B cell (primary cell): ENCODE measurements around the gene DIS3L2. TPM values are rescaled to one million over a fixed set of nuclear protein-coding genes. Genes with fewer than 3 reads are reported as not detected.

Source experiments
- ATAC-seq: fragments of 200-7000 bp; cut with Tn5 transposase; one replicate; pipeline ENCODE4 v1.10.0; 2021; ENCODE audit warnings: low read depth, mild to moderate bottlenecking, moderate number of reproducible peaks, moderate library complexity
- CTCF ChIA-PET: fragments of 350-600 bp; sonication (Branson Sonifier 250); formaldehyde crosslinking; loops from one replicate; lab custom pipeline; 2021; ENCODE audit warnings: antibody characterized with exemption, inconsistent platforms; lab: Charles Lee
- POLR2A ChIA-PET: fragments of 350-600 bp; sonication (Branson Sonifier 250); formaldehyde crosslinking; loops from one replicate; lab custom pipeline; 2021; ENCODE audit warnings: antibody characterized with exemption; lab: Charles Lee
- DNase-seq: peaks from one replicate; pipeline ENCODE4 v3.0.0; 2013
- H2AFZ ChIP-seq: 2 replicates; pipeline ENCODE4 v1.6.1; 2012; ENCODE audit warnings: mild to moderate bottlenecking, low read depth, low read length; ENCODE audit not compliant: insufficient read depth, poor library complexity, severe bottlenecking
- H3K27ac ChIP-seq, 2 donors: 1 replicate in 1 of 2; 2 replicates in 1 of 2; pipeline ENCODE4 v1.5.1; 2012 to 2013; ENCODE audit warnings: low read length in 2 of 2, mild to moderate bottlenecking in 2 of 2, moderate library complexity in 1 of 2
- H3K27me3 ChIP-seq, 4 experiments: fragments of 200-600 bp in 1 of 4; sonication (generic) in 1 of 4; replicated peaks in 1 of 4; 1 replicate in 2 of 4; 2 replicates in 2 of 4; pipeline versions ENCODE4 v1.6.1 to v1.7.0; 2013 to 2016; ENCODE audit warnings: low read length in 3 of 4, mild to moderate bottlenecking in 2 of 4, mixed read lengths in 1 of 4, moderate library complexity in 1 of 4; ENCODE audit not compliant: insufficient read depth in 4 of 4, control insufficient read depth in 3 of 4; ENCODE audit errors: control extremely low read depth in 1 of 4
- H3K36me3 ChIP-seq, 2 experiments: replicated peaks in 1 of 2; 1 replicate in 1 of 2; 2 replicates in 1 of 2; pipeline versions ENCODE4 v1.6.1 to v1.7.1; 2013; ENCODE audit warnings: low read length in 1 of 2; ENCODE audit not compliant: insufficient read depth in 2 of 2, control insufficient read depth in 1 of 2; ENCODE audit errors: control extremely low read depth in 1 of 2, extremely low read depth in 1 of 2
- H3K4me1 ChIP-seq, 2 donors: fragments of 200-600 bp in 1 of 2; sonication (generic) in 1 of 2; 1 replicate in 1 of 2; 2 replicates in 1 of 2; pipeline versions ENCODE4 v1.5.1 to v1.6.1; 2013 to 2017; ENCODE audit warnings: low read length in 2 of 2; ENCODE audit not compliant: control insufficient read depth in 2 of 2, insufficient read depth in 2 of 2
- H3K4me2 ChIP-seq: replicated peaks from 2 replicates; pipeline ENCODE3; 2012; ENCODE audit warnings: mild to moderate bottlenecking, low read depth, low read length; ENCODE audit not compliant: poor library complexity, severe bottlenecking
- H3K4me3 ChIP-seq, 5 experiments: fragments of 200-600 bp in 1 of 5; sonication (generic) in 1 of 5; 1 replicate in 3 of 5; 2 replicates in 2 of 5; pipeline versions ENCODE4 v1.5.1 to v1.7.0; 2011 to 2016; ENCODE audit warnings: low read length in 4 of 5, mild to moderate bottlenecking in 4 of 5, low read depth in 2 of 5, control low read depth in 1 of 5, moderate library complexity in 1 of 5; ENCODE audit not compliant: insufficient read depth in 1 of 5; ENCODE audit errors: control extremely low read depth in 1 of 5, extremely low read depth in 1 of 5
- H3K79me2 ChIP-seq: fragments of 200-600 bp; sonication (generic); one replicate; pipeline ENCODE4 v1.6.0; 2016; ENCODE audit warnings: low read length; ENCODE audit not compliant: control insufficient read depth, insufficient read depth
- H3K9ac ChIP-seq: fragments of 200-600 bp; sonication (generic); 2 replicates; pipeline ENCODE4 v1.6.1; 2017; ENCODE audit warnings: mild to moderate bottlenecking, low read length, moderate library complexity
- H3K9me3 ChIP-seq, 3 donors: one replicate each; pipeline versions ENCODE4 v1.6.1 to v1.7.1; 2013; ENCODE audit warnings: low read length in 2 of 3; ENCODE audit not compliant: control insufficient read depth in 2 of 3, insufficient read depth in 1 of 3; ENCODE audit errors: control extremely low read depth in 1 of 3
- H4K20me1 ChIP-seq: 2 replicates; pipeline ENCODE4 v1.6.0; 2012; ENCODE audit warnings: mild to moderate bottlenecking, low read length; ENCODE audit not compliant: insufficient read depth, control insufficient read depth, poor library complexity, severe bottlenecking
- H3K27ac Mint-ChIP-seq: one replicate; pipeline ENCODE4 v1.8.0; 2021; ENCODE audit warnings: mixed read lengths
- H3K27me3 Mint-ChIP-seq: one replicate; pipeline ENCODE4 v1.8.0; 2021; ENCODE audit warnings: mixed read lengths
- H3K4me1 Mint-ChIP-seq: one replicate; pipeline ENCODE4 v1.8.0; 2021; ENCODE audit warnings: mixed read lengths
- H3K4me3 Mint-ChIP-seq: one replicate; pipeline ENCODE4 v1.8.0; 2021; ENCODE audit warnings: mixed read lengths
- H3K9me3 Mint-ChIP-seq: one replicate; pipeline ENCODE4 v1.8.0; 2022; ENCODE audit warnings: mixed read lengths; ENCODE audit not compliant: insufficient read depth
- EZH2 ChIP-seq: IDR thresholded peaks from 2 replicates; pipeline ENCODE4 v1.6.1; 2012; ENCODE audit warnings: borderline replicate concordance, low read depth, mild to moderate bottlenecking, moderate library complexity, low read length; ENCODE audit not compliant: insufficient read depth, poor library complexity, severe bottlenecking
- WGBS: methylation state at CpG from one replicate; pipeline ENCODE4 v1.1.5; 2013; ENCODE audit warnings: missing lambda C conversion rate; ENCODE audit not compliant: insufficient coverage; 5-methylcytosine and 5-hydroxymethylcytosine counted together
- intact Hi-C: fragments of 100-400 bp; cut with micrococcal nuclease; formaldehyde crosslinking; loops from one replicate; pipeline ENCODE4 v1.10.0; 2022
- polyA plus RNA-seq: library from polyadenylated mRNA; depleted of rRNA; stranded (reverse); fragments of >200 nt; gene quantifications from 2 replicates; pipeline ENCODE4 v1.2.3, GENCODE V29; 2012
- total RNA-seq, 2 donors: library from RNA; stranded (reverse); fragments of 120-200 nt in 1 of 2; gene quantifications; 1 replicate in 1 of 2; 2 replicates in 1 of 2; pipeline versions ENCODE4 v1.2.3 to v1.2.4, GENCODE V29; 2013 to 2022
- TF ChIP-seq, protein P1 (sequence below): fragments of 200-600 bp; IDR thresholded peaks from one replicate; pipeline ENCODE4 v1.8.0; 2022; ENCODE audit warnings: antibody characterized with exemption, mild to moderate bottlenecking

Gene DIS3L2
- total and polyA plus RNA-seq, 2 donors (not counting 1 experiment from before 2014, with no cell fraction given), result 34.5 to 70.1 TPM

DNA sequence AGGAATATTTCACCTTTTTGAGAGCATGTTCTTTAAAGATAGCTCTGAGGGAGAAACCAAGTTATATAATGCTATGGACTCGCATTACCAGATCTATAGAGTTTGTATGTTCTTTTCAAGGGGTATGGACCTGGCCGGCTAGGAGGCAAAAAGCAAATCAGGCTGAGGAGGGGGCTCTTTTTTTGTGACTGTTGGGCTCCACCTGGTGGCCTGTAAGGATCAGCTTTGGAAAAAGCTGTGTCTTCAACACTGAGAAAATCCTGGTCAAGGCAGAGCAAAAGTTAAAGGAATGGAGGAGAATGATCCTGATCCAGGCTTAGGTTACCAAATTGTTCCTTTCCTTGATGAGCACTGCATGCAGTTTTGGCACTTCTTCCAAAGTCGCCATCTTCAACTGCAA is 180.5 kb downstream of the DIS3L2 start:
- Histone ChIP-seq H3K27ac (no peak overlapping the region), H3K4me2 (no peak overlapping the region), H3K36me3 (peaks cover 0 to 5% of the 10 kb centered on the region in 2 experiments), H4K20me1 (no peaks in the 10 kb centered on the region), H2AFZ (no peak overlapping the region), H3K4me1 (peaks cover 10 to 11% of the 10 kb centered on the region in 2 donors), H3K79me2 (no peaks in the 10 kb centered on the region), H3K27me3 (no peaks in the 10 kb centered on the region), H3K9ac (no peak overlapping the region), H3K9me3 (no peaks in the 10 kb centered on the region), H3K4me3 (no peak overlapping the region)
- intact Hi-C loops, result loop anchor here (1.0 kb wide), 1 partner anchor 236 kb away; no protein-coding TSS in a partner anchor
- Mint-ChIP-seq H3K9me3 (no peaks in the 10 kb centered on the region), H3K27me3 (no peaks in the 10 kb centered on the region), H3K27ac (no peak overlapping the region), H3K4me3 (no peak overlapping the region), H3K4me1 (peaks cover 23% of the 10 kb centered on the region)
- CTCF ChIA-PET, result interaction anchor here (0.6 to 3.7 kb wide), 12 partner anchors 11 to 295 kb away, joined by 3 to 31 read pairs (median 4); partner anchors contain the start of gene NPPC
- DNase-seq, result peak; percentile 35
- POLR2A ChIA-PET, result no interaction called here
- ATAC-seq, result no peak
- WGBS, result 54% methylated on average over 2 of the region's 3 CpGs
- TF ChIP-seq, protein P1, sequence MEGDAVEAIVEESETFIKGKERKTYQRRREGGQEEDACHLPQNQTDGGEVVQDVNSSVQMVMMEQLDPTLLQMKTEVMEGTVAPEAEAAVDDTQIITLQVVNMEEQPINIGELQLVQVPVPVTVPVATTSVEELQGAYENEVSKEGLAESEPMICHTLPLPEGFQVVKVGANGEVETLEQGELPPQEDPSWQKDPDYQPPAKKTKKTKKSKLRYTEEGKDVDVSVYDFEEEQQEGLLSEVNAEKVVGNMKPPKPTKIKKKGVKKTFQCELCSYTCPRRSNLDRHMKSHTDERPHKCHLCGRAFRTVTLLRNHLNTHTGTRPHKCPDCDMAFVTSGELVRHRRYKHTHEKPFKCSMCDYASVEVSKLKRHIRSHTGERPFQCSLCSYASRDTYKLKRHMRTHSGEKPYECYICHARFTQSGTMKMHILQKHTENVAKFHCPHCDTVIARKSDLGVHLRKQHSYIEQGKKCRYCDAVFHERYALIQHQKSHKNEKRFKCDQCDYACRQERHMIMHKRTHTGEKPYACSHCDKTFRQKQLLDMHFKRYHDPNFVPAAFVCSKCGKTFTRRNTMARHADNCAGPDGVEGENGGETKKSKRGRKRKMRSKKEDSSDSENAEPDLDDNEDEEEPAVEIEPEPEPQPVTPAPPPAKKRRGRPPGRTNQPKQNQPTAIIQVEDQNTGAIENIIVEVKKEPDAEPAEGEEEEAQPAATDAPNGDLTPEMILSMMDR, result peak; percentile 48
- TF ChIP-seq EZH2, result no peak

DNA sequence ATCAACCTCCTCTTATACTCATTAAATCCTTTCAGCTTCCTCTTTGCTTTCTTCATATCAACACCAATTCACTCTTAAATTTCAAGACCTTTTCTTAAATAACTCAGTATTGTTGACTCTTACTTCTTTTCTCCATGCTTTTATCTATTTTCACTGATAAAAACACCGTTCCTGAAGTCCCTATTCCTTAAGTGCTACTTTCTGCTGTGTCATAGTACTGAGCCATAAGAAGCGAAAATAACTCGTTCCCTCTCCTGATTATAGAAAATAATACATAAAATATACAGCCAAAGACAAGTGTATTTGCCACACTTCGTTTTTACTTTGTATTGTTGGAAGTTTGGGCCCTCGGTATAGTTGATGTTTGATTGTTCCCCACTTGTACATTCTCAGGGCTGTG is 181.0 kb downstream of the DIS3L2 start:
- Histone ChIP-seq H3K79me2 (no peaks in the 10 kb centered on the region), H3K9me3 (no peaks in the 10 kb centered on the region), H3K4me1 (peaks cover 10 to 11% of the 10 kb centered on the region in 2 donors), H3K4me3 (no peak overlapping the region), H3K36me3 (peaks cover 0 to 5% of the 10 kb centered on the region in 2 experiments), H3K27ac (no peak overlapping the region), H2AFZ (no peak overlapping the region), H4K20me1 (no peaks in the 10 kb centered on the region), H3K27me3 (no peaks in the 10 kb centered on the region), H3K4me2 (no peak overlapping the region), H3K9ac (no peak overlapping the region)
- Mint-ChIP-seq H3K4me1 (peaks cover 21% of the 10 kb centered on the region), H3K27ac (no peak overlapping the region), H3K9me3 (no peaks in the 10 kb centered on the region), H3K4me3 (no peak overlapping the region), H3K27me3 (no peaks in the 10 kb centered on the region)
- ChIA-PET CTCF (interaction anchor here (0.6 to 3.7 kb wide), 10 partner anchors 17 to 295 kb away, joined by 3 to 31 read pairs (median 4); partner anchors contain the start of gene NPPC), POLR2A (no interaction called here)
- TF ChIP-seq EZH2, result no peak
- TF ChIP-seq, protein P1, result no peak
- intact Hi-C loops, result loop anchor here (1.0 kb wide), 1 partner anchor 236 kb away; no protein-coding TSS in a partner anchor
- ATAC-seq, result no peak
- WGBS, result 100% methylated on average over 1 of the region's 5 CpGs
- DNase-seq, result no peak
